HepG2 (cell line): ENCODE data around the gene FRMD3. TPM values are rescaled to one million over a fixed set of nuclear protein-coding genes. Genes with fewer than 3 reads are reported as not detected.

Experiments
- ATAC-seq: fragments of 200-7000 bp; cut with Tn5 transposase; 3 replicates; pipeline ENCODE4 v1.9.1; 2020; ENCODE audit warnings: mild to moderate bottlenecking, moderate library complexity
- BruUV-seq: library from RNA; stranded (reverse); fragments of 400-500 nt; replicated peaks from 2 replicates; lab custom pipeline; 2021; lab: Mats Ljungman, UMichigan
- CTCF ChIA-PET: fragments of 300-600 bp; formaldehyde crosslinking; extraction: SDS; loops from one replicate; lab custom pipeline; 2021; ENCODE audit warnings: low total read pairs, inconsistent platforms, low intra/inter-chr PET ratio; lab: Yijun Ruan, JAX
- POLR2A ChIA-PET: fragments of 350-600 bp; sonication (Branson Sonifier 250); formaldehyde crosslinking; loops from one replicate; lab custom pipeline; 2020; ENCODE audit warnings: antibody characterized with exemption, inconsistent platforms; lab: Yijun Ruan, JAX
- DNase-seq: peaks from one replicate; pipeline ENCODE4 v3.0.0-alpha.2; 2015; ENCODE audit warnings: low spot score
- FAIRE-seq: peaks from 3 replicates; lab custom pipeline; 2011; peaks lifted over from hg19 to GRCh38; lab: Jason Lieb, UNC
- H2AFZ ChIP-seq: one replicate; pipeline ENCODE4 v1.6.1; 2011; ENCODE audit warnings: low read length, inconsistent platforms
- H3K27ac ChIP-seq: fragments of 300-600 bp; 3 replicates; pipeline ENCODE4 v1.8.0; 2011; ENCODE audit warnings: mixed run types, mild to moderate bottlenecking, mixed read lengths, low read length, inconsistent platforms; ENCODE audit not compliant: insufficient read depth; ENCODE audit errors: extremely low read length
- H3K27me3 ChIP-seq, 2 experiments: fragments of 200-600 bp in 1 of 2; 2 replicates in 1 of 2; 3 replicates in 1 of 2; pipeline versions ENCODE4 v1.6.0 to v1.8.0; 2011; ENCODE audit warnings: low read length in 2 of 2, mild to moderate bottlenecking in 2 of 2, moderate library complexity in 2 of 2, inconsistent platforms in 1 of 2; ENCODE audit not compliant: insufficient read depth in 2 of 2, control insufficient read depth in 1 of 2
- H3K36me3 ChIP-seq, 2 experiments: fragments of 200-600 bp in 1 of 2; replicated peaks in 1 of 2; 2 replicates in 1 of 2; 3 replicates in 1 of 2; pipeline versions ENCODE4 v1.5.1 to v1.8.0; 2011; ENCODE audit warnings: low read length in 2 of 2, inconsistent platforms in 1 of 2; ENCODE audit not compliant: insufficient read depth in 2 of 2, control insufficient read depth in 1 of 2
- H3K4me1 ChIP-seq: 2 replicates; pipeline ENCODE4 v1.5.1; 2012; ENCODE audit warnings: low read length, inconsistent platforms; ENCODE audit not compliant: insufficient read depth
- H3K4me2 ChIP-seq: 2 replicates; pipeline ENCODE4 v1.6.0; 2011; ENCODE audit warnings: low read depth, low read length, inconsistent platforms
- H3K4me3 ChIP-seq, 3 experiments: fragments of 200-600 bp in 1 of 3; sonication (generic), shearing (Covaris generic) in 1 of 3; replicated peaks in 1 of 3; 2 replicates each; pipeline ENCODE4 v1.5.1; 2011 to 2016; ENCODE audit warnings: low read length in 3 of 3, inconsistent platforms in 2 of 3, low read depth in 2 of 3, mild to moderate bottlenecking in 2 of 3, control low read depth in 1 of 3, mixed read lengths in 1 of 3; ENCODE audit not compliant: insufficient read depth in 1 of 3
- H3K79me2 ChIP-seq: one replicate; pipeline ENCODE4 v1.6.1; 2011; ENCODE audit warnings: low read length, inconsistent platforms; ENCODE audit not compliant: insufficient read depth
- H3K9ac ChIP-seq: 2 replicates; pipeline ENCODE4 v1.6.0; 2011; ENCODE audit warnings: mild to moderate bottlenecking, low read depth, low read length, inconsistent platforms; ENCODE audit not compliant: insufficient read depth
- H3K9me3 ChIP-seq: 2 replicates; pipeline ENCODE4 v1.5.1; 2012; ENCODE audit warnings: mild to moderate bottlenecking, low read length
- H4K20me1 ChIP-seq: 2 replicates; pipeline ENCODE4 v1.6.0; 2011; ENCODE audit warnings: inconsistent platforms, mild to moderate bottlenecking, low read length, moderate library complexity; ENCODE audit not compliant: insufficient read depth
- CEBPG ChIP-seq: IDR thresholded peaks from 2 replicates; pipeline ENCODE4 v1.6.1; 2016
- KDM5A ChIP-seq: fragments of 200-600 bp; sonication (generic); IDR thresholded peaks from 2 replicates; pipeline ENCODE4 v1.7.0; 2018; ENCODE audit warnings: antibody characterized with exemption, mild to moderate bottlenecking, low read length, borderline replicate concordance
- MTA1 ChIP-seq: sonication (generic); formaldehyde crosslinking; IDR thresholded peaks from 2 replicates; pipeline ENCODE4 v1.4.0; 2020; ENCODE audit warnings: missing genetic modification reagents, mild to moderate bottlenecking, borderline replicate concordance
- POLR2G ChIP-seq: fragments of 200-400 bp; formaldehyde crosslinking; IDR thresholded peaks from 2 replicates; pipeline ENCODE4 v1.6.1; 2018; ENCODE audit warnings: mild to moderate bottlenecking, low read depth, low read length, moderate library complexity
- ZFP36 ChIP-seq: fragments of 150-350 bp; IDR thresholded peaks from 2 replicates; pipeline ENCODE4 v1.6.1; 2018; ENCODE audit warnings: borderline replicate concordance, low read length, low read depth; ENCODE audit not compliant: partially characterized antibody
- ZNF619 ChIP-seq: sonication (generic); formaldehyde crosslinking; IDR thresholded peaks from 2 replicates; pipeline ENCODE4 v1.4.0; 2020; ENCODE audit warnings: mild to moderate bottlenecking, missing genetic modification reagents
- ZNF672 ChIP-seq: sonication (generic); formaldehyde crosslinking; IDR thresholded peaks from 2 replicates; pipeline ENCODE4 v1.8.1; 2022; ENCODE audit warnings: missing genetic modification reagents
- WGBS: methylation state at CpG from one replicate; pipeline ENCODE4 v1.1.6; 2017; ENCODE audit warnings: low lambda C conversion rate; 5-methylcytosine and 5-hydroxymethylcytosine counted together
- in situ Hi-C: cut with HindIII; loops from 2 replicates; pipeline ENCODE4 v1.10.0; 2017; ENCODE audit warnings: low pct_unique_long_range_greater_than_20kb; ENCODE audit not compliant: extremely low pct_ligation_motif_present
- intact Hi-C: fragments of 100-400 bp; cut with micrococcal nuclease; formaldehyde crosslinking; loops from one replicate; pipeline ENCODE4 v1.10.0; 2022; ENCODE audit not compliant: unreplicated experiment
- polyA plus RNA-seq, 8 experiments: library from polyadenylated mRNA; depleted of rRNA in 3 of 8; stranded (reverse) in 7 of 8; unstranded in 1 of 8; fragments of >200 nt; fragmentation: Illumina TruSeq in 4 of 8; extraction: Trizol in 4 of 8; gene quantifications; 2 replicates each; pipeline versions ENCODE4 v1.2.1 to v1.2.3, GENCODE V29; 2011 to 2016; ENCODE audit warnings: low read depth in 4 of 8, missing spikeins in 1 of 8, mixed read lengths in 1 of 8; ENCODE audit not compliant: insufficient read depth in 1 of 8
- total RNA-seq, 5 experiments: library from RNA; depleted of rRNA; stranded (reverse); fragments of >200 nt; fragmentation: Illumina TruSeq; extraction: Trizol; gene quantifications; 2 replicates each; pipeline ENCODE4 v1.2.3, GENCODE V29; 2016; ENCODE audit warnings: low read depth in 1 of 5
- TF ChIP-seq, protein P1 (sequence below): IDR thresholded peaks from 2 replicates; pipeline ENCODE4 v1.6.1; 2016
- TF ChIP-seq, protein P2 (sequence below): IDR thresholded peaks from 2 replicates; pipeline ENCODE4 v1.6.1; 2016; ENCODE audit warnings: mild to moderate bottlenecking, missing biosample characterization, missing genetic modification reagents
- TF ChIP-seq, protein P3 (sequence below): sonication (generic); formaldehyde crosslinking; conservative IDR thresholded peaks from 2 replicates; pipeline ENCODE4 v1.8.0; 2022; ENCODE audit warnings: low read depth, missing genetic modification reagents
- TF ChIP-seq, protein P4 (sequence below): IDR thresholded peaks from 2 replicates; pipeline ENCODE4 v1.6.1; 2016; ENCODE audit warnings: low read depth, missing genetic modification reagents, missing compliant biosample characterization
- TF ChIP-seq, protein P5 (sequence below): sonication (generic); formaldehyde crosslinking; IDR thresholded peaks from 2 replicates; pipeline ENCODE4 v1.4.0; 2020; ENCODE audit warnings: missing genetic modification reagents

FRMD3 gene
- total and polyA plus RNA-seq, 2 of the 13 experiments (the other 11 are each of a cell fraction or from before 2014, with no cell fraction given), result 3.2 to 7.7 TPM

DNA sequence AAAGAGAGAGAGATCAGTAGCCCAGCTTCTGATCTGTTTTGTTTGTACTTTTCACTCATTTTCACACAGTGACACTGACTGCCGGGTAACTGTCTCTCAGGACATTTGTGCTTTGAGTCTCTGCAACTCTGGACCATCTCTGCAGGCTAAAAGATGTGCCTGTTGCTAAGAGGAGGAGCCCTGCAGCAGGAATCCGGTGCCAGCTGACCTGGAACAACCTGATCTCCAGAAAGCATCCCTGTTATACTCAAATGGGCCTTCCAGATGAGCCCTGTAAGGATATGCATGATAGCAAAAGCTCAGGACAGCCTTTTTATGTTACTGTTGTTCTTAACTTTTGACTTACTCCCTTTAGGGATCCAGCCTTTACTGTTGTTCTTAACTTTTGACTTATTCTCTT lies 304.6 kb downstream of the FRMD3 start:
- 17% methylated on average over 2 of the region's 2 CpGs for WGBS
- intact Hi-C loops, result no loop called here
- H3K9ac ChIP-seq, result no peak overlapping the region
- H3K9me3 ChIP-seq, result no peaks in the 10 kb centered on the region
- in situ Hi-C loops, result no loop called here
- no peaks in the 10 kb centered on the region for H3K4me1 ChIP-seq
- FAIRE-seq (no peak), DNase-seq (no peak), ATAC-seq (no peak)
- H3K4me2 ChIP-seq, result no peak overlapping the region
- POLR2A ChIA-PET, result no interaction called here
- no peaks in the 10 kb centered on the region for H3K36me3 ChIP-seq
- no peaks in the 10 kb centered on the region for H3K27me3 ChIP-seq
- no peaks in the 10 kb centered on the region for H4K20me1 ChIP-seq
- no TSS peak for BruUV-seq
- H3K27ac ChIP-seq, result no peak overlapping the region
- no peaks in the 10 kb centered on the region for H3K79me2 ChIP-seq
- no peak overlapping the region for H3K4me3 ChIP-seq
- H2AFZ ChIP-seq, result no peak overlapping the region
- TF ChIP-seq, protein P1, sequence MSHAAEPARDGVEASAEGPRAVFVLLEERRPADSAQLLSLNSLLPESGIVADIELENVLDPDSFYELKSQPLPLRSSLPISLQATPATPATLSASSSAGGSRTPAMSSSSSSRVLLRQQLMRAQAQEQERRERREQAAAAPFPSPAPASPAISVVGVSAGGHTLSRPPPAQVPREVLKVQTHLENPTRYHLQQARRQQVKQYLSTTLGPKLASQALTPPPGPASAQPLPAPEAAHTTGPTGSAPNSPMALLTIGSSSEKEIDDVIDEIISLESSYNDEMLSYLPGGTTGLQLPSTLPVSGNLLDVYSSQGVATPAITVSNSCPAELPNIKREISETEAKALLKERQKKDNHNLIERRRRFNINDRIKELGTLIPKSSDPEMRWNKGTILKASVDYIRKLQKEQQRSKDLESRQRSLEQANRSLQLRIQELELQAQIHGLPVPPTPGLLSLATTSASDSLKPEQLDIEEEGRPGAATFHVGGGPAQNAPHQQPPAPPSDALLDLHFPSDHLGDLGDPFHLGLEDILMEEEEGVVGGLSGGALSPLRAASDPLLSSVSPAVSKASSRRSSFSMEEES (CRISPR knock-in tag), result no peak
- TF ChIP-seq, protein P2, sequence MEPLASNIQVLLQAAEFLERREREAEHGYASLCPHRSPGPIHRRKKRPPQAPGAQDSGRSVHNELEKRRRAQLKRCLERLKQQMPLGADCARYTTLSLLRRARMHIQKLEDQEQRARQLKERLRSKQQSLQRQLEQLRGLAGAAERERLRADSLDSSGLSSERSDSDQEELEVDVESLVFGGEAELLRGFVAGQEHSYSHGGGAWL, result no peak
- TF ChIP-seq MTA1 (CRISPR knock-in tag) (no peak), ZNF672 (CRISPR knock-in tag) (no peak), CEBPG (CRISPR knock-in tag) (no peak), ZNF619 (CRISPR knock-in tag) (no peak), KDM5A (no peak), POLR2G (no peak), ZFP36 (no peak)
- TF ChIP-seq, protein P3, sequence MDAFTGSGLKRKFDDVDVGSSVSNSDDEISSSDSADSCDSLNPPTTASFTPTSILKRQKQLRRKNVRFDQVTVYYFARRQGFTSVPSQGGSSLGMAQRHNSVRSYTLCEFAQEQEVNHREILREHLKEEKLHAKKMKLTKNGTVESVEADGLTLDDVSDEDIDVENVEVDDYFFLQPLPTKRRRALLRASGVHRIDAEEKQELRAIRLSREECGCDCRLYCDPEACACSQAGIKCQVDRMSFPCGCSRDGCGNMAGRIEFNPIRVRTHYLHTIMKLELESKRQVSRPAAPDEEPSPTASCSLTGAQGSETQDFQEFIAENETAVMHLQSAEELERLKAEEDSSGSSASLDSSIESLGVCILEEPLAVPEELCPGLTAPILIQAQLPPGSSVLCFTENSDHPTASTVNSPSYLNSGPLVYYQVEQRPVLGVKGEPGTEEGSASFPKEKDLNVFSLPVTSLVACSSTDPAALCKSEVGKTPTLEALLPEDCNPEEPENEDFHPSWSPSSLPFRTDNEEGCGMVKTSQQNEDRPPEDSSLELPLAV (CRISPR knock-in tag), result no peak
- TF ChIP-seq, protein P4, sequence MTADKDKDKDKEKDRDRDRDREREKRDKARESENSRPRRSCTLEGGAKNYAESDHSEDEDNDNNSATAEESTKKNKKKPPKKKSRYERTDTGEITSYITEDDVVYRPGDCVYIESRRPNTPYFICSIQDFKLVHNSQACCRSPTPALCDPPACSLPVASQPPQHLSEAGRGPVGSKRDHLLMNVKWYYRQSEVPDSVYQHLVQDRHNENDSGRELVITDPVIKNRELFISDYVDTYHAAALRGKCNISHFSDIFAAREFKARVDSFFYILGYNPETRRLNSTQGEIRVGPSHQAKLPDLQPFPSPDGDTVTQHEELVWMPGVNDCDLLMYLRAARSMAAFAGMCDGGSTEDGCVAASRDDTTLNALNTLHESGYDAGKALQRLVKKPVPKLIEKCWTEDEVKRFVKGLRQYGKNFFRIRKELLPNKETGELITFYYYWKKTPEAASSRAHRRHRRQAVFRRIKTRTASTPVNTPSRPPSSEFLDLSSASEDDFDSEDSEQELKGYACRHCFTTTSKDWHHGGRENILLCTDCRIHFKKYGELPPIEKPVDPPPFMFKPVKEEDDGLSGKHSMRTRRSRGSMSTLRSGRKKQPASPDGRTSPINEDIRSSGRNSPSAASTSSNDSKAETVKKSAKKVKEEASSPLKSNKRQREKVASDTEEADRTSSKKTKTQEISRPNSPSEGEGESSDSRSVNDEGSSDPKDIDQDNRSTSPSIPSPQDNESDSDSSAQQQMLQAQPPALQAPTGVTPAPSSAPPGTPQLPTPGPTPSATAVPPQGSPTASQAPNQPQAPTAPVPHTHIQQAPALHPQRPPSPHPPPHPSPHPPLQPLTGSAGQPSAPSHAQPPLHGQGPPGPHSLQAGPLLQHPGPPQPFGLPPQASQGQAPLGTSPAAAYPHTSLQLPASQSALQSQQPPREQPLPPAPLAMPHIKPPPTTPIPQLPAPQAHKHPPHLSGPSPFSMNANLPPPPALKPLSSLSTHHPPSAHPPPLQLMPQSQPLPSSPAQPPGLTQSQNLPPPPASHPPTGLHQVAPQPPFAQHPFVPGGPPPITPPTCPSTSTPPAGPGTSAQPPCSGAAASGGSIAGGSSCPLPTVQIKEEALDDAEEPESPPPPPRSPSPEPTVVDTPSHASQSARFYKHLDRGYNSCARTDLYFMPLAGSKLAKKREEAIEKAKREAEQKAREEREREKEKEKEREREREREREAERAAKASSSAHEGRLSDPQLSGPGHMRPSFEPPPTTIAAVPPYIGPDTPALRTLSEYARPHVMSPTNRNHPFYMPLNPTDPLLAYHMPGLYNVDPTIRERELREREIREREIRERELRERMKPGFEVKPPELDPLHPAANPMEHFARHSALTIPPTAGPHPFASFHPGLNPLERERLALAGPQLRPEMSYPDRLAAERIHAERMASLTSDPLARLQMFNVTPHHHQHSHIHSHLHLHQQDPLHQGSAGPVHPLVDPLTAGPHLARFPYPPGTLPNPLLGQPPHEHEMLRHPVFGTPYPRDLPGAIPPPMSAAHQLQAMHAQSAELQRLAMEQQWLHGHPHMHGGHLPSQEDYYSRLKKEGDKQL, result no peak
- TF ChIP-seq, protein P5, sequence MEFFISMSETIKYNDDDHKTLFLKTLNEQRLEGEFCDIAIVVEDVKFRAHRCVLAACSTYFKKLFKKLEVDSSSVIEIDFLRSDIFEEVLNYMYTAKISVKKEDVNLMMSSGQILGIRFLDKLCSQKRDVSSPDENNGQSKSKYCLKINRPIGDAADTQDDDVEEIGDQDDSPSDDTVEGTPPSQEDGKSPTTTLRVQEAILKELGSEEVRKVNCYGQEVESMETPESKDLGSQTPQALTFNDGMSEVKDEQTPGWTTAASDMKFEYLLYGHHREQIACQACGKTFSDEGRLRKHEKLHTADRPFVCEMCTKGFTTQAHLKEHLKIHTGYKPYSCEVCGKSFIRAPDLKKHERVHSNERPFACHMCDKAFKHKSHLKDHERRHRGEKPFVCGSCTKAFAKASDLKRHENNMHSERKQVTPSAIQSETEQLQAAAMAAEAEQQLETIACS, result no peak
- CTCF ChIA-PET, result no interaction called here
